ENCODE measurements around the gene LRRC4B.

Gene LRRC4B

GRCh38 chr19:50501186-50501567 is 67.1 kb downstream of the LRRC4B start:
- no peak for DNase-seq

GRCh38 chr19:50500753-50501151 is 67.5 kb downstream of the LRRC4B start:
- no peak for DNase-seq

GRCh38 chr19:50500060-50500752 is 68.0 kb downstream of the LRRC4B start:
- no peak for DNase-seq

GRCh38 chr19:50498219-50499056 is 69.8 kb downstream of the LRRC4B start:
- DNase-seq = no peak

- no peak for DNase-seq
These were observed 71.2 kb downstream of the LRRC4B start for GRCh38 chr19:50497022-50497405.

GRCh38 chr19:50496189-50497021 is 71.8 kb downstream of the LRRC4B start:
- DNase-seq = no peak

GRCh38 chr19:50495020-50495531 is 73.2 kb downstream of the LRRC4B start:
- no peak for DNase-seq

- DNase-seq = no peak
These were observed 73.8 kb downstream of the LRRC4B start for GRCh38 chr19:50494186-50495019.

GRCh38 chr19:50493171-50493570 is 75.1 kb downstream of the LRRC4B start:
- DNase-seq = no peak

- peak in 1 of 2 donors; percentile 23 for DNase-seq
These were observed 75.8 kb downstream of the LRRC4B start for GRCh38 chr19:50492303-50493052.

- DNase-seq = no peak
These were observed 77.2 kb downstream of the LRRC4B start for GRCh38 chr19:50490991-50491472.

- no peak for DNase-seq
These were observed 77.8 kb downstream of the LRRC4B start for GRCh38 chr19:50490411-50490811.

- DNase-seq = peak; percentile 14 to 35
These were observed 78.7 kb downstream of the LRRC4B start for GRCh38 chr19:50489461-50490011.

- peak in 1 of 2 donors; percentile 31 for DNase-seq
These were observed 79.6 kb downstream of the LRRC4B start for GRCh38 chr19:50488389-50489194.

- DNase-seq = peak; percentile 48
These were observed 81.3 kb downstream of the LRRC4B start for GRCh38 chr19:50486823-50487515.

GRCh38 chr19:50485284-50485955 is 82.8 kb downstream of the LRRC4B start:
- DNase-seq = no peak

GRCh38 chr19:50482916-50483315 is 85.3 kb downstream of the LRRC4B start:
- no peak for DNase-seq

- no peak for DNase-seq
These were observed 85.9 kb downstream of the LRRC4B start for GRCh38 chr19:50482271-50482855.
